GM23248 (cell line): ENCODE results near the gene DNAI7.

ENCODE experiments used
- EZH2 ChIP-seq: fragments of 200-600 bp; sonication (generic); IDR thresholded peaks from 2 replicates; pipeline ENCODE4 v1.6.1; 2018; ENCODE audit warnings: antibody characterized with exemption, mild to moderate bottlenecking; ENCODE audit not compliant: insufficient read depth, poor library complexity, severe bottlenecking
- EZH2phosphoT487 ChIP-seq: fragments of 200-600 bp; sonication (generic); IDR thresholded peaks from 2 replicates; pipeline ENCODE4 v1.6.1; 2018; ENCODE audit warnings: antibody characterized with exemption, moderate library complexity, mild to moderate bottlenecking, low read depth; ENCODE audit not compliant: insufficient read depth

DNA sequence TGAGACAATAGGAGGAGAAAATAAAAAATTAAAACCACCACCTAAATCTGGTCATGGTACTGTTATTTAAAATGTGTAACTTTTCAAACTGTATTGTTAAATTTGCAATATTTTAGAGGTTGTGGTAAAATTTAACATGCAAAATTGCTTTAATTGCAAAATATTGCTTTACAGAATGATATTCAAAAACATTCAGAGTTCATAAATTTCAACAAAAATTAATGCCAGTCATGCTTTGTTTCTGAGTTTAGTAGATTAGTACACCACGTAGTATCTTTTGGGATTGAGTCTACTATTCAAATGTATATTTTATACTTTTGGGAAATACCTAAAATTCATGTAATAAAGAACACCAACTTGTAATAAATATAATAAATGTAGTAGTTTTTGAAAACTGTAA, 18.4 kb upstream of the DNAI7 start:
- TF ChIP-seq EZH2 (no peak), EZH2phosphoT487 (no peak)
